Measurements from ENCODE around the gene TLK1.
A peak's percentile ranks its signal among the peaks of the same experiment; 100 is the strongest.

The TLK1 gene

GRCh38 chr2:170965446-170966225, 195.1 kb downstream of the TLK1 start:
- peak; percentile 8 for DNase-seq (ENCODE audit: low read depth)

- no peak for DNase-seq (ENCODE audit: low read depth)
These were observed 197.3 kb downstream of the TLK1 start for GRCh38 chr2:170963386-170963785.

- no peak for DNase-seq (ENCODE audit: low read depth)
These were observed 206.8 kb downstream of the TLK1 start for GRCh38 chr2:170953941-170954340.

GRCh38 chr2:170950221-170950761, 210.4 kb downstream of the TLK1 start:
- DNase-seq (ENCODE audit: low read depth): no peak

GRCh38 chr2:170949415-170949814, 211.3 kb downstream of the TLK1 start:
- DNase-seq (ENCODE audit: low read depth): no peak

- no peak for DNase-seq (ENCODE audit: low read depth)
These were observed 216.1 kb downstream of the TLK1 start for GRCh38 chr2:170944545-170944944.

- DNase-seq (ENCODE audit: low read depth): no peak
These were observed 217.1 kb downstream of the TLK1 start for GRCh38 chr2:170943596-170943995.

GRCh38 chr2:170943041-170943440, 217.7 kb downstream of the TLK1 start:
- DNase-seq (ENCODE audit: low read depth): no peak

- no peak for DNase-seq (ENCODE audit: low read depth)
These were observed 218.1 kb downstream of the TLK1 start for GRCh38 chr2:170942615-170943014.

All from non-pigmented ciliary epithelial cell (primary cell).